PC-3 (cell line): Measurements from ENCODE around the gene AGRN. TPM values are rescaled to one million over a fixed set of nuclear protein-coding genes. Genes with fewer than 3 reads are reported as not detected.
"Not testable (repeated sequence)": the region's sequence is repeated elsewhere in the genome, so short reads cannot be mapped to it uniquely, and the experiment has no call there.

Experiments
- ATAC-seq: fragments of 200-7000 bp; cut with Tn5 transposase; 2 replicates; pipeline ENCODE4 v1.9.1; 2020; ENCODE audit warnings: mild to moderate bottlenecking, moderate library complexity
- BruUV-seq: library from RNA; stranded (reverse); fragments of 400-500 nt; replicated peaks from 2 replicates; lab custom pipeline; 2021; lab: Mats Ljungman, UMichigan
- CTCF ChIA-PET: fragments of 300-600 bp; sonication (Branson Sonifier 250); formaldehyde crosslinking; loops from one replicate; lab custom pipeline; 2022; ENCODE audit warnings: antibody characterized with exemption; lab: Charles Lee
- POLR2A ChIA-PET: fragments of 300-600 bp; sonication (Branson Sonifier 250); formaldehyde crosslinking; loops from one replicate; lab custom pipeline; 2022; ENCODE audit warnings: antibody characterized with exemption; ENCODE audit not compliant: unreplicated experiment; lab: Charles Lee
- DNase-seq: peaks from one replicate; pipeline ENCODE4 v3.0.0-alpha.2; 2015
- H2AFZ ChIP-seq: fragments of 300-600 bp; sonication (generic); 2 replicates; pipeline ENCODE4 v1.6.0; 2016; ENCODE audit warnings: antibody characterized with exemption, low read length
- H3F3A ChIP-seq: fragments of 300-600 bp; sonication (generic); one replicate; pipeline ENCODE4 v1.6.0; 2017; ENCODE audit warnings: antibody characterized with exemption, low read length, control low read depth, mild to moderate bottlenecking; ENCODE audit not compliant: unreplicated experiment
- H3K27ac ChIP-seq: fragments of 300-600 bp; sonication (generic); 2 replicates; pipeline ENCODE4 v1.5.1; 2016; ENCODE audit warnings: mild to moderate bottlenecking, low read length
- H3K27me3 ChIP-seq: fragments of 300-600 bp; sonication (generic); 2 replicates; pipeline ENCODE4 v1.6.1; 2016; ENCODE audit warnings: low read length, mixed read lengths
- H3K36me3 ChIP-seq: fragments of 300-600 bp; sonication (generic); 2 replicates; pipeline ENCODE4 v1.6.1; 2016; ENCODE audit warnings: low read depth, mixed run types, low read length, mixed read lengths
- H3K4me1 ChIP-seq: fragments of 300-600 bp; sonication (generic); 2 replicates; pipeline ENCODE4 v1.5.1; 2016; ENCODE audit warnings: low read length; ENCODE audit not compliant: insufficient read depth
- H3K4me2 ChIP-seq: fragments of 300-600 bp; sonication (generic); 2 replicates; pipeline ENCODE4 v1.6.0; 2016; ENCODE audit warnings: low read length
- H3K4me3 ChIP-seq: fragments of 300-600 bp; sonication (generic); 2 replicates; pipeline ENCODE4 v1.5.1; 2016; ENCODE audit warnings: mild to moderate bottlenecking, low read length, mixed read lengths
- H3K79me2 ChIP-seq: fragments of 300-600 bp; sonication (generic); 2 replicates; pipeline ENCODE4 v1.6.1; 2017; ENCODE audit warnings: low read length, mixed read lengths
- H3K9ac ChIP-seq: fragments of 300-600 bp; sonication (generic); 2 replicates; pipeline ENCODE4 v1.6.0; 2016; ENCODE audit warnings: mild to moderate bottlenecking, low read length
- H3K9me2 ChIP-seq: fragments of 300-600 bp; sonication (generic); replicated peaks from 2 replicates; pipeline ENCODE4 v1.6.1; 2016; ENCODE audit warnings: mixed run types, low read length, mixed read lengths
- H3K9me3 ChIP-seq: fragments of 300-600 bp; sonication (generic); 2 replicates; pipeline ENCODE4 v1.6.1; 2016; ENCODE audit warnings: low read length, mixed read lengths
- H4K20me1 ChIP-seq: fragments of 300-600 bp; sonication (generic); 2 replicates; pipeline ENCODE4 v1.6.1; 2016; ENCODE audit warnings: low read length, mixed read lengths
- CTCF ChIP-seq: fragments of 300-600 bp; sonication (generic); conservative IDR thresholded peaks from 2 replicates; pipeline ENCODE4 v1.5.1; 2017; ENCODE audit warnings: antibody characterized with exemption, low read depth, mild to moderate bottlenecking, low read length
- EZH2 ChIP-seq: fragments of 300-600 bp; sonication (generic); IDR thresholded peaks from one replicate; pipeline ENCODE4 v1.6.1; 2017; ENCODE audit warnings: antibody characterized with exemption, mild to moderate bottlenecking, low read length; ENCODE audit not compliant: unreplicated experiment
- EZH2phosphoT487 ChIP-seq: fragments of 300-600 bp; sonication (generic); IDR thresholded peaks from 2 replicates; pipeline ENCODE4 v1.6.1; 2018; ENCODE audit warnings: mild to moderate bottlenecking, antibody characterized with exemption, low read length, borderline replicate concordance
- intact Hi-C: fragments of 100-400 bp; cut with micrococcal nuclease; formaldehyde crosslinking; loops from 2 replicates; pipeline ENCODE4 v1.9.0; 2023
- total RNA-seq: library from RNA; depleted of rRNA; stranded (reverse); fragments of >200 nt; gene quantifications from 2 replicates; pipeline ENCODE4 v1.2.3, GENCODE V29; 2014

Gene AGRN
- total RNA-seq, 1 experiment from 2014 or later, result 273 TPM

GRCh38 chr1:1055841-1056736, 36.2 kb downstream of the AGRN start:
- Histone ChIP-seq H3K27me3 (no peaks in the 10 kb centered on the region), H4K20me1 (peaks cover 8% of the 10 kb centered on the region; the same call in 1 of the 2 replicates), H3K4me1 (peaks cover 19% of the 10 kb centered on the region), H3K9me3 (no peaks in the 10 kb centered on the region), H3K4me2 (no peak overlapping the region), H3K9ac (no peak overlapping the region), H3F3A (no peaks in the 10 kb centered on the region), H3K9me2 (no peaks in the 10 kb centered on the region), H3K4me3 (no peak overlapping the region), H3K36me3 (peaks cover 47% of the 10 kb centered on the region), H3K27ac (no peak overlapping the region), H2AFZ (no peak overlapping the region), H3K79me2 (peaks cover 3% of the 10 kb centered on the region; the same call in 1 of the 2 replicates)
- ATAC-seq, result no peak
- intact Hi-C loops, result no loop called here
- TF ChIP-seq EZH2phosphoT487 (no peak), CTCF (no peak), EZH2 (no peak)
- no TSS peak for BruUV-seq
- no peak for DNase-seq
- POLR2A ChIA-PET, result no interaction called here
- CTCF ChIA-PET, result no interaction called here

- H4K20me1 ChIP-seq, H3K27ac ChIP-seq, H2AFZ ChIP-seq, H3K27me3 ChIP-seq, H3K4me3 ChIP-seq, H3K9me2 ChIP-seq, H3K9me3 ChIP-seq, H3K79me2 ChIP-seq, BruUV-seq, CTCF ChIA-PET, H3F3A ChIP-seq, H3K9ac ChIP-seq, ATAC-seq, intact Hi-C loops, DNase-seq: not testable (repeated sequence)
- Histone ChIP-seq H3K36me3 (peaks cover 31% of the 10 kb centered on the region), H3K4me1 (peaks cover 33% of the 10 kb centered on the region), H3K4me2 (peak overlapping the region; percentile 96; the same call in 1 of the 2 replicates)
- POLR2A ChIA-PET, result interaction anchor here (0.5 kb wide), 1 partner anchor 100 kb away, joined by 4 read pairs; no protein-coding TSS in a partner anchor
Measured at GRCh38 chr1:1057769-1058087, 37.8 kb downstream of the AGRN start.

- ATAC-seq (peak; percentile 15), DNase-seq (peak; percentile 48)
- Histone ChIP-seq H3K27ac (no peak overlapping the region), H3K36me3 (peaks cover 25% of the 10 kb centered on the region), H3K9me2 (no peaks in the 10 kb centered on the region), H3K79me2 (peaks cover 3% of the 10 kb centered on the region; the same call in 1 of the 2 replicates), H4K20me1 (peaks cover 8% of the 10 kb centered on the region; the same call in 1 of the 2 replicates), H3K9ac (peak overlapping the region; percentile 67; the same call in 1 of the 2 replicates), H3K4me2 (peak overlapping the region; percentile 96), H3K4me3 (peak overlapping the region; percentile 85), H3F3A (no peaks in the 10 kb centered on the region), H3K9me3 (no peaks in the 10 kb centered on the region), H3K4me1 (peaks cover 38% of the 10 kb centered on the region), H3K27me3 (no peaks in the 10 kb centered on the region), H2AFZ (peak overlapping the region; percentile 70)
- intact Hi-C loops, result no loop called here
- ChIA-PET CTCF (interaction anchor here (0.9 to 1.0 kb wide), 2 partner anchors 9 to 44 kb away, joined by 3 read pairs; no protein-coding TSS in a partner anchor), POLR2A (interaction anchor here (0.9 kb wide), 1 partner anchor 37 kb away, joined by 7 read pairs; no protein-coding TSS in a partner anchor)
- BruUV-seq, result no TSS peak
- TF ChIP-seq EZH2phosphoT487, result no peak
- TF ChIP-seq CTCF, result no peak
- TF ChIP-seq EZH2, result no peak
Measured at GRCh38 chr1:1058088-1058905, 38.4 kb downstream of the AGRN start.
